WERI-Rb-1 (cell line): ENCODE measurements around the gene TCF12.
A peak's percentile ranks its signal among the peaks of the same experiment; 100 is the strongest.

Source experiments
- DNase-seq: peaks from one replicate; pipeline ENCODE4 v3.0.0-alpha.2; 2020
- H3K27ac ChIP-seq: fragments of 250-450 bp; sonication (Bioruptor Pico); 2 replicates; pipeline ENCODE4 v1.5.1; 2020; ENCODE audit warnings: mild to moderate bottlenecking, moderate library complexity
- H3K27me3 ChIP-seq: fragments of 250-450 bp; sonication (Bioruptor Pico); 2 replicates; pipeline ENCODE4 v1.5.1; 2021; ENCODE audit warnings: mild to moderate bottlenecking, low read depth, moderate library complexity; ENCODE audit not compliant: insufficient read depth, severe bottlenecking
- H3K36me3 ChIP-seq: fragments of 250-450 bp; sonication (Bioruptor Pico); 2 replicates; pipeline ENCODE4 v1.5.1; 2020; ENCODE audit warnings: mild to moderate bottlenecking, moderate library complexity
- H3K4me3 ChIP-seq: 2 replicates; pipeline ENCODE4 v1.5.1; 2011; ENCODE audit warnings: low read depth, mild to moderate bottlenecking, control low read depth, low read length
- H3K9me3 ChIP-seq: fragments of 250-450 bp; sonication (Bioruptor Pico); 2 replicates; pipeline ENCODE4 v1.5.1; 2021; ENCODE audit warnings: mild to moderate bottlenecking, moderate library complexity; ENCODE audit not compliant: severe bottlenecking
- CTCF ChIP-seq: IDR thresholded peaks from 2 replicates; pipeline ENCODE4 v1.5.1; 2011; ENCODE audit warnings: low read depth, mild to moderate bottlenecking, control low read depth, inconsistent platforms, low read length

The TCF12 gene

GRCh38 chr15:57305009-57305408 is 386.6 kb downstream of the TCF12 start:
- H3K27me3 ChIP-seq = no peaks in the 10 kb centered on the region
- no peaks in the 10 kb centered on the region for H3K36me3 ChIP-seq
- peak; percentile 40 for DNase-seq
- no peak overlapping the region for H3K4me3 ChIP-seq
- H3K27ac ChIP-seq = peak overlapping the region; percentile 84
- H3K9me3 ChIP-seq = no peaks in the 10 kb centered on the region
- no peak for TF ChIP-seq CTCF

- Histone ChIP-seq H3K27ac (peak overlapping the region; percentile 84), H3K9me3 (no peaks in the 10 kb centered on the region), H3K27me3 (no peaks in the 10 kb centered on the region), H3K36me3 (no peaks in the 10 kb centered on the region), H3K4me3 (peak overlapping the region; percentile 28)
- TF ChIP-seq CTCF = peak; percentile 74
- peak; percentile 91 for DNase-seq
These were observed 387.9 kb downstream of the TCF12 start for GRCh38 chr15:57306161-57306943.

- Histone ChIP-seq H3K36me3 (no peaks in the 10 kb centered on the region), H3K27ac (peak overlapping the region; percentile 84), H3K4me3 (no peak overlapping the region), H3K27me3 (no peaks in the 10 kb centered on the region), H3K9me3 (no peaks in the 10 kb centered on the region)
- TF ChIP-seq CTCF = no peak
- no peak for DNase-seq
These were observed 388.5 kb downstream of the TCF12 start for GRCh38 chr15:57306944-57307411.

DNA sequence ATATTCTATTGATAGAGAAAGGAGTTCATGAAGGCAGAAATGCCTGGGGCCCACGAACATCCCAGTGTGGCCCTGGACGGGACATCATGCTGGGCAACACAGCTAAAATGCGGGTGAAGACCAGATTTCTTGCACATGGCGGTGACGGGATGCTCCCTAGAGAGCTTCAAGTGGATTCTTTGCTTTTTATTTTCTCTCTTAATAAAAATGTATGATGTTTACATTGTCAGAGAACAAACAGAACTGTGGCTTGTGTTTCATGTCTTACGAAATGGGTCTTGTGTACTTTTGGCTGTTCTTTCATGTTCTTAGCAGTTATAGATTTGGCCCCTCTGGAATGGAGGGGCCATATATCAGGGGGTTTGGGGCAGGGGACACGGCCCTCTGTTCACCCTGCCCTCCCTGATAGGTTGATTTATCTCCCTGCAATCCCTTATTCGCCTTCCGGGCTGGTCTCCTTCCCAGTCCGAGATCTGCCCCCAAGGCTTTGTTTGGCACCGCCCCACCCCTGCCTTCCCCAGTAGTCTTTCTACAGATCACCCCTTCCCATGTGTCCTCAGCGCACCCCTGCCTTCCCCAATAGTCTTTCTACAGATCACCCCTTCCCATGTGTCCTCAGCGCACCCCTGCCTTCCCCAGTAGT is 389.2 kb downstream of the TCF12 start:
- Histone ChIP-seq H3K36me3 (no peaks in the 10 kb centered on the region), H3K27ac (peak overlapping the region; percentile 84; the same call in 1 of the 2 replicates), H3K4me3 (no peak overlapping the region), H3K9me3 (no peaks in the 10 kb centered on the region), H3K27me3 (no peaks in the 10 kb centered on the region)
- DNase-seq = no peak
- TF ChIP-seq CTCF = no peak

- no peak overlapping the region for H3K4me3 ChIP-seq
- DNase-seq = no peak
- no peak overlapping the region for H3K27ac ChIP-seq
- no peaks in the 10 kb centered on the region for H3K36me3 ChIP-seq
- H3K9me3 ChIP-seq = no peaks in the 10 kb centered on the region
- H3K27me3 ChIP-seq = no peaks in the 10 kb centered on the region
- no peak for TF ChIP-seq CTCF
These were observed 389.7 kb downstream of the TCF12 start for GRCh38 chr15:57308170-57308545.
